Fibroblast of lung (primary cell): ENCODE measurements around the gene AHSP. TPM values are rescaled to one million over a fixed set of nuclear protein-coding genes. Genes with fewer than 3 reads are reported as not detected.

Source experiments
- DNase-seq, 2 donors: peaks; one replicate each; pipeline versions ENCODE4 v3.0.0 to v3.0.0-alpha.2; 2010; ENCODE audit warnings: low read depth in 2 of 2
- H2AFZ ChIP-seq: 2 replicates; pipeline ENCODE4 v1.5.1; 2012; ENCODE audit warnings: low read length, control low read depth, inconsistent platforms
- H3K27ac ChIP-seq: 2 replicates; pipeline ENCODE4 v1.5.1; 2011; ENCODE audit warnings: low read length, control low read depth; ENCODE audit not compliant: insufficient read depth
- H3K27me3 ChIP-seq: 2 replicates; pipeline ENCODE4 v1.5.1; 2011; ENCODE audit warnings: mild to moderate bottlenecking, low read length; ENCODE audit not compliant: control insufficient read depth, insufficient read depth
- H3K36me3 ChIP-seq: 2 replicates; pipeline ENCODE4 v1.5.1; 2011; ENCODE audit warnings: low read length; ENCODE audit not compliant: control insufficient read depth, insufficient read depth
- H3K4me1 ChIP-seq: 2 replicates; pipeline ENCODE4 v1.5.1; 2011; ENCODE audit warnings: low read length; ENCODE audit not compliant: control insufficient read depth, insufficient read depth; ENCODE audit errors: extremely low read depth
- H3K4me2 ChIP-seq: 2 replicates; pipeline ENCODE4 v1.5.1; 2011; ENCODE audit warnings: low read length, control low read depth; ENCODE audit not compliant: insufficient read depth; ENCODE audit errors: extremely low read depth
- H3K4me3 ChIP-seq, 4 experiments: fragments of 200-600 bp in 1 of 4; sonication (generic) in 1 of 4; replicated peaks in 1 of 4; 2 replicates each; pipeline ENCODE4 v1.5.1; 2011 to 2016; ENCODE audit warnings: low read length in 4 of 4, low read depth in 3 of 4, mild to moderate bottlenecking in 3 of 4, control low read depth in 2 of 4, inconsistent platforms in 1 of 4, mixed read lengths in 1 of 4; ENCODE audit not compliant: insufficient read depth in 1 of 4; ENCODE audit errors: control extremely low read depth in 1 of 4
- H3K79me2 ChIP-seq: 2 replicates; pipeline ENCODE4 v1.5.1; 2012; ENCODE audit warnings: mild to moderate bottlenecking, low read length, inconsistent platforms; ENCODE audit not compliant: control insufficient read depth, insufficient read depth
- H3K9ac ChIP-seq: 2 replicates; pipeline ENCODE4 v1.5.1; 2011; ENCODE audit warnings: mild to moderate bottlenecking, low read length, control low read depth; ENCODE audit not compliant: insufficient read depth
- H3K9me3 ChIP-seq: 2 replicates; pipeline ENCODE4 v1.5.1; 2012; ENCODE audit warnings: low read depth, low read length; ENCODE audit not compliant: control insufficient read depth, insufficient read depth
- H4K20me1 ChIP-seq: 2 replicates; pipeline ENCODE4 v1.5.1; 2011; ENCODE audit warnings: low read length; ENCODE audit not compliant: control insufficient read depth, insufficient read depth; ENCODE audit errors: extremely low read depth
- CTCF ChIP-seq, 2 donors: IDR thresholded peaks in 1 of 2; conservative IDR thresholded peaks in 1 of 2; 1 replicate in 1 of 2; 2 replicates in 1 of 2; pipeline ENCODE4 v1.5.1; 2011 to 2012; ENCODE audit warnings: low read length in 2 of 2, control low read depth in 1 of 2, inconsistent platforms in 1 of 2, low read depth in 1 of 2, mild to moderate bottlenecking in 1 of 2
- EZH2 ChIP-seq: IDR thresholded peaks from 2 replicates; pipeline ENCODE4 v1.5.1; 2012; ENCODE audit warnings: low read length, control low read depth, mild to moderate bottlenecking; ENCODE audit errors: missing control alignments
- polyA plus RNA-seq, 2 donors: library from polyadenylated mRNA; depleted of rRNA in 1 of 2; stranded (reverse) in 1 of 2; unstranded in 1 of 2; fragments of >200 nt; gene quantifications; 2 replicates each; pipeline ENCODE4 v1.2.1, GENCODE V29; 2011 to 2012; ENCODE audit warnings: missing spikeins in 1 of 2
- total RNA-seq: library from RNA; depleted of rRNA; stranded (reverse); fragments of >200 nt; gene quantifications from 2 replicates; pipeline ENCODE4 v1.2.1, GENCODE V29; 2014

AHSP gene
- total and polyA plus RNA-seq, 2 donors (not counting 1 experiment from before 2014, with no cell fraction given), result not detected

GRCh38 chr16:31577411-31577810, 49.7 kb downstream of the AHSP start:
- H3K4me2 ChIP-seq, result no peak overlapping the region
- no peak overlapping the region for H3K9ac ChIP-seq
- TF ChIP-seq EZH2 (no peak), CTCF (conservative IDR thresholded peaks at IDR 0.05 in 1 of 2, IDR thresholded peaks at IDR 0.05 in 1 of 2; ENCODE audit: low read depth in 1 of 2, low read length in 2 of 2) (no peak)
- H3K36me3 ChIP-seq, result no peaks in the 10 kb centered on the region
- H3K4me1 ChIP-seq, result no peaks in the 10 kb centered on the region
- H3K27ac ChIP-seq, result no peak overlapping the region
- H3K4me3 ChIP-seq, result no peak overlapping the region
- H3K9me3 ChIP-seq, result no peaks in the 10 kb centered on the region
- H4K20me1 ChIP-seq, result no peaks in the 10 kb centered on the region
- H3K27me3 ChIP-seq, result no peaks in the 10 kb centered on the region
- H2AFZ ChIP-seq, result no peak overlapping the region
- DNase-seq, result no peak
- no peaks in the 10 kb centered on the region for H3K79me2 ChIP-seq

Other genes with a start within 250 kb of the AHSP start
- gene ITGAX, start 172.7 kb upstream of the AHSP start, total RNA-seq, result under 0.01 TPM in 2 replicates
- not detected in 2 replicates for gene ITGAX, start 172.7 kb upstream of the AHSP start, polyA plus RNA-seq
- not detected in 2 replicates for gene ITGAD, start 134.6 kb upstream of the AHSP start, total RNA-seq
- not detected in 2 replicates for gene ITGAD, start 134.6 kb upstream of the AHSP start, polyA plus RNA-seq
- gene COX6A2, start 99.5 kb upstream of the AHSP start, total RNA-seq, result not detected in 2 replicates
- not detected in 2 replicates for gene COX6A2, start 99.5 kb upstream of the AHSP start, polyA plus RNA-seq
- 0.26 and 0.33 TPM in 2 replicates for gene ZNF843, start 85.1 kb upstream of the AHSP start, total RNA-seq
- 0.15 and 0.28 TPM in 2 replicates for gene ZNF843, start 85.1 kb upstream of the AHSP start, polyA plus RNA-seq
- gene ARMC5, start 68.4 kb upstream of the AHSP start, total RNA-seq, result 5.4 and 5.6 TPM in 2 replicates
- 1.7 and 3.4 TPM in 2 replicates for gene ARMC5, start 68.4 kb upstream of the AHSP start, polyA plus RNA-seq
- 28.5 and 46.9 TPM in 2 replicates for gene TGFB1I1, start 55.7 kb upstream of the AHSP start, total RNA-seq
- gene TGFB1I1, start 55.7 kb upstream of the AHSP start, polyA plus RNA-seq, result 68.4 and 94.3 TPM in 2 replicates
- under 0.01 TPM in 1 of 2 replicates, not detected in the other for gene SLC5A2, start 44.8 kb upstream of the AHSP start, total RNA-seq
- gene SLC5A2, start 44.8 kb upstream of the AHSP start, polyA plus RNA-seq, result not detected in 2 replicates
- gene RUSF1, start 19.5 kb upstream of the AHSP start, total RNA-seq, result 35.7 and 41.8 TPM in 2 replicates
- 21.5 and 23.1 TPM in 2 replicates for gene RUSF1, start 19.5 kb upstream of the AHSP start, polyA plus RNA-seq